K562 (cell line): ENCODE results near the gene PLEKHN1. TPM values are rescaled to one million over a fixed set of nuclear protein-coding genes. Genes with fewer than 3 reads are reported as not detected.

Experiments
- GABPA ChIP-seq: fragments of 200-800 bp; sonication (Bioruptor generic); conservative IDR thresholded peaks from 2 replicates; pipeline ENCODE4 v1.6.1; 2016; ENCODE audit warnings: low read depth, missing genetic modification characterization, missing compliant biosample characterization
- HNRNPUL1 ChIP-seq: fragments of 200-400 bp; formaldehyde crosslinking; IDR thresholded peaks from 2 replicates; pipeline ENCODE4 v1.6.1; 2017; ENCODE audit warnings: low read length
- KDM2B ChIP-seq: fragments of 250-450 bp; sonication (Bioruptor Pico); IDR thresholded peaks from 2 replicates; pipeline ENCODE4 v1.8.0; 2021; ENCODE audit warnings: mild to moderate bottlenecking, moderate library complexity
- MAFG ChIP-seq: fragments of 450-650 bp; conservative IDR thresholded peaks from 2 replicates; pipeline ENCODE4 v1.6.1; 2016; ENCODE audit warnings: missing genetic modification characterization, missing compliant biosample characterization
- MTA3 ChIP-seq: fragments of 450-650 bp; formaldehyde crosslinking; IDR thresholded peaks from 2 replicates; pipeline ENCODE4 v1.6.1; 2017; ENCODE audit warnings: mild to moderate bottlenecking, borderline replicate concordance
- PHF20 ChIP-seq: fragments of 450-650 bp; IDR thresholded peaks from 2 replicates; pipeline ENCODE4 v1.6.1; 2018; ENCODE audit not compliant: partially characterized antibody
- PML ChIP-seq: IDR thresholded peaks from 2 replicates; pipeline ENCODE4 v1.6.1; 2012; ENCODE audit warnings: low read length, inconsistent platforms
- POU5F1 ChIP-seq: fragments of 150-350 bp; IDR thresholded peaks from 2 replicates; pipeline ENCODE4 v1.6.1; 2014; ENCODE audit warnings: borderline replicate concordance, low read length, low read depth, mild to moderate bottlenecking; ENCODE audit not compliant: partially characterized antibody
- RAD21 ChIP-seq, 2 experiments: fragments of 250-450 bp in 1 of 2; fragments of 450-650 bp in 1 of 2; sonication (Bioruptor Pico) in 1 of 2; formaldehyde crosslinking in 1 of 2; IDR thresholded peaks in 1 of 2; conservative IDR thresholded peaks in 1 of 2; 2 replicates each; pipeline versions ENCODE4 v1.4.0 to v1.8.0; 2020 to 2022; ENCODE audit warnings: mild to moderate bottlenecking in 2 of 2, moderate library complexity in 1 of 2
- REST ChIP-seq, 2 experiments: fragments of 450-650 bp; formaldehyde crosslinking in 1 of 2; IDR thresholded peaks; 2 replicates each; pipeline versions ENCODE4 v1.4.0 to v1.6.1; 2014 to 2020; ENCODE audit warnings: mild to moderate bottlenecking in 2 of 2, borderline replicate concordance in 1 of 2, low read depth in 1 of 2
- SP1 ChIP-seq: sonication (generic); formaldehyde crosslinking; IDR thresholded peaks from 2 replicates; pipeline ENCODE4 v1.8.1; 2022; ENCODE audit warnings: mild to moderate bottlenecking, missing genetic modification reagents
- TCF7 ChIP-seq: sonication (generic); IDR thresholded peaks from 2 replicates; pipeline ENCODE4 v1.6.1; 2016; ENCODE audit warnings: antibody characterized with exemption, borderline replicate concordance
- XRCC5 ChIP-seq: fragments of 200-400 bp; formaldehyde crosslinking; IDR thresholded peaks from 2 replicates; pipeline ENCODE4 v1.6.1; 2017; ENCODE audit warnings: low read depth, mild to moderate bottlenecking, low read length
- ZBTB1 ChIP-seq: sonication (generic); formaldehyde crosslinking; IDR thresholded peaks from 2 replicates; pipeline ENCODE4 v1.8.1; 2023; ENCODE audit warnings: missing genetic modification reagents, low read depth, mild to moderate bottlenecking, borderline replicate concordance
- ZNF282 ChIP-seq: sonication (generic); formaldehyde crosslinking; IDR thresholded peaks from 2 replicates; pipeline ENCODE4 v1.8.1; 2023; ENCODE audit warnings: missing genetic modification reagents
- ZNF699 ChIP-seq: fragments of 250-450 bp; sonication (Bioruptor Pico); IDR thresholded peaks from 2 replicates; pipeline ENCODE4 v1.8.0; 2021; ENCODE audit warnings: mild to moderate bottlenecking, moderate library complexity; ENCODE audit not compliant: insufficient replicate concordance
- polyA plus RNA-seq, 8 experiments: library from polyadenylated mRNA; depleted of rRNA in 4 of 8; stranded (reverse) in 5 of 8; unstranded in 3 of 8; fragments of >200 nt; fragmentation: Nextera tagmentation in 2 of 8; fragmentation: Illumina TruSeq in 1 of 8; extraction: Ambion mirVana in 2 of 8; extraction: Trizol in 1 of 8; gene quantifications; 2 replicates each; pipeline versions ENCODE4 v1.2.1 to v1.2.3, GENCODE V29; 2011 to 2014; ENCODE audit warnings: inconsistent platforms in 1 of 8, missing spikeins in 1 of 8
- total RNA-seq, 7 experiments: library from RNA; depleted of rRNA in 6 of 7; stranded (reverse); fragments of >200 nt in 6 of 7; fragmentation: Illumina TruSeq in 2 of 7; extraction: Trizol in 2 of 7; gene quantifications; 2 replicates each; pipeline versions ENCODE4 v1.2.1 to v1.2.3, GENCODE V29; 2011 to 2021; ENCODE audit warnings: low replicate concordance in 1 of 7
- TF ChIP-seq, protein P1 (sequence below): sonication (generic); formaldehyde crosslinking; IDR thresholded peaks from 2 replicates; pipeline ENCODE4 v1.8.0; 2022; ENCODE audit warnings: mild to moderate bottlenecking, missing genetic modification reagents, borderline replicate concordance

PLEKHN1 gene
- total and polyA plus RNA-seq, 9 of the 15 experiments (the other 6 are each of a cell fraction or from before 2014, with no cell fraction given), result 0.07 to 1.5 (median 0.13) TPM; not detected in 2

- TF ChIP-seq TCF7, result no peak
- no peak for TF ChIP-seq MAFG (tag)
- TF ChIP-seq GABPA (tag), result no peak
- peak; percentile 65; the same call in 1 of the 2 replicates for TF ChIP-seq MTA3
- TF ChIP-seq PML, result no peak
- TF ChIP-seq ZNF282 (CRISPR knock-in tag), result no peak
- no peak for TF ChIP-seq ZNF699 (CRISPR knock-in tag)
- TF ChIP-seq ZBTB1 (CRISPR knock-in tag), result peak; percentile 55; the same call in 1 of the 2 replicates
- TF ChIP-seq XRCC5, result no peak
- TF ChIP-seq REST (IDR thresholded peaks at IDR 0.05; ENCODE audit: borderline replicate concordance), result peak; percentile 70; the same call in 1 of the 2 replicates
- no peak for TF ChIP-seq REST (CRISPR knock-in tag; IDR thresholded peaks at IDR 0.05; ENCODE audit: low read depth)
- no peak for TF ChIP-seq HNRNPUL1
- TF ChIP-seq RAD21 (CRISPR knock-in tag; conservative IDR thresholded peaks at IDR 0.05 in 1 of 2, IDR thresholded peaks at IDR 0.05 in 1 of 2), result peak; percentile 66 to 74
- TF ChIP-seq, protein P1, sequence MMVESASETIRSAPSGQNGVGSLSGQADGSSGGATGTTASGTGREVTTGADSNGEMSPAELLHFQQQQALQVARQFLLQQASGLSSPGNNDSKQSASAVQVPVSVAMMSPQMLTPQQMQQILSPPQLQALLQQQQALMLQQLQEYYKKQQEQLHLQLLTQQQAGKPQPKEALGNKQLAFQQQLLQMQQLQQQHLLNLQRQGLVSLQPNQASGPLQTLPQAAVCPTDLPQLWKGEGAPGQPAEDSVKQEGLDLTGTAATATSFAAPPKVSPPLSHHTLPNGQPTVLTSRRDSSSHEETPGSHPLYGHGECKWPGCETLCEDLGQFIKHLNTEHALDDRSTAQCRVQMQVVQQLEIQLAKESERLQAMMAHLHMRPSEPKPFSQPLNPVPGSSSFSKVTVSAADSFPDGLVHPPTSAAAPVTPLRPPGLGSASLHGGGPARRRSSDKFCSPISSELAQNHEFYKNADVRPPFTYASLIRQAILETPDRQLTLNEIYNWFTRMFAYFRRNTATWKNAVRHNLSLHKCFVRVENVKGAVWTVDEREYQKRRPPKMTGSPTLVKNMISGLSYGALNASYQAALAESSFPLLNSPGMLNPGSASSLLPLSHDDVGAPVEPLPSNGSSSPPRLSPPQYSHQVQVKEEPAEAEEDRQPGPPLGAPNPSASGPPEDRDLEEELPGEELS, result 0 out of 2 replicates have a peak, but pooled peaks have one; percentile 36
- TF ChIP-seq POU5F1, result no peak
- TF ChIP-seq SP1 (CRISPR knock-in tag), result peak; percentile 74
- no peak for TF ChIP-seq KDM2B (CRISPR knock-in tag)
- TF ChIP-seq PHF20, result no peak
Measured at GRCh38 chr1:975896-976683, 9.8 kb downstream of the PLEKHN1 start (continued).
